IMR-90 (cell line): Measurements from ENCODE around the gene CFAP299. TPM values are rescaled to one million over a fixed set of nuclear protein-coding genes. Genes with fewer than 3 reads are reported as not detected.

ENCODE experiments used
- ATAC-seq: fragments of 200-7000 bp; cut with Tn5 transposase; 2 replicates; pipeline ENCODE4 v1.9.1; 2020; ENCODE audit warnings: low read depth, mild to moderate bottlenecking, moderate library complexity
- BruUV-seq: library from RNA; stranded (reverse); fragments of 400-500 nt; replicated peaks from 2 replicates; lab custom pipeline; 2021; lab: Mats Ljungman, UMichigan
- CTCF ChIA-PET: fragments of 300-600 bp; formaldehyde crosslinking; extraction: SDS; loops from one replicate; lab custom pipeline; 2021; ENCODE audit warnings: antibody characterized with exemption; lab: Yijun Ruan, JAX
- POLR2A ChIA-PET: fragments of 300-600 bp; sonication (Branson Sonifier 250); formaldehyde crosslinking; loops from one replicate; lab custom pipeline; 2022; ENCODE audit warnings: antibody characterized with exemption; ENCODE audit not compliant: unreplicated experiment; lab: Charles Lee
- DNase-seq: peaks from one replicate; pipeline ENCODE4 v3.0.0; 2013
- H2AFZ ChIP-seq: replicated peaks from 2 replicates; pipeline ENCODE3; 2013; ENCODE audit warnings: low read length, mild to moderate bottlenecking; ENCODE audit not compliant: poor library complexity
- H2AK5ac ChIP-seq: 2 replicates; pipeline ENCODE4 v1.6.1; 2013; ENCODE audit warnings: low read depth, low read length, inconsistent platforms
- H2AK9ac ChIP-seq: replicated peaks from 2 replicates; pipeline ENCODE3; 2013; ENCODE audit warnings: mild to moderate bottlenecking, low read depth, low read length, moderate library complexity; ENCODE audit not compliant: poor library complexity
- H2BK120ac ChIP-seq: 2 replicates; pipeline ENCODE4 v1.6.1; 2013; ENCODE audit warnings: low read depth, low read length, inconsistent platforms
- H2BK15ac ChIP-seq: 3 replicates; pipeline ENCODE4 v1.6.1; 2013; ENCODE audit warnings: low read depth, low read length, inconsistent platforms
- H2BK20ac ChIP-seq: 2 replicates; pipeline ENCODE4 v1.6.1; 2013; ENCODE audit warnings: low read depth, mild to moderate bottlenecking, inconsistent platforms, low read length, moderate library complexity
- H2BK5ac ChIP-seq: 2 replicates; pipeline ENCODE4 v1.6.1; 2013; ENCODE audit warnings: mild to moderate bottlenecking, low read depth, low read length, inconsistent platforms; ENCODE audit not compliant: poor library complexity, severe bottlenecking
- H3K14ac ChIP-seq: replicated peaks from 2 replicates; pipeline ENCODE4 v1.6.1; 2013; ENCODE audit warnings: low read depth, low read length, inconsistent platforms
- H3K18ac ChIP-seq: 2 replicates; pipeline ENCODE4 v1.6.1; 2013; ENCODE audit warnings: low read depth, low read length, control low read depth
- H3K23ac ChIP-seq: 2 replicates; pipeline ENCODE4 v1.6.1; 2013; ENCODE audit warnings: low read depth, low read length, inconsistent platforms
- H3K27ac ChIP-seq: 2 replicates; pipeline ENCODE4 v1.5.1; 2013; ENCODE audit warnings: mild to moderate bottlenecking, control low read depth, low read length; ENCODE audit not compliant: insufficient read depth
- H3K27me3 ChIP-seq: 2 replicates; pipeline ENCODE4 v1.6.1; 2013; ENCODE audit warnings: low read length; ENCODE audit not compliant: control insufficient read depth, insufficient read depth
- H3K36me3 ChIP-seq: 2 replicates; pipeline ENCODE4 v1.6.1; 2013; ENCODE audit warnings: low read length, mixed read lengths; ENCODE audit not compliant: control insufficient read depth, insufficient read depth
- H3K4ac ChIP-seq: 2 replicates; pipeline ENCODE4 v1.6.1; 2013; ENCODE audit warnings: low read depth, low read length, inconsistent platforms
- H3K4me1 ChIP-seq: 2 replicates; pipeline ENCODE4 v1.6.1; 2013; ENCODE audit warnings: low read length, mixed read lengths; ENCODE audit not compliant: control insufficient read depth, insufficient read depth
- H3K4me2 ChIP-seq: 2 replicates; pipeline ENCODE4 v1.6.1; 2013; ENCODE audit warnings: low read depth, mild to moderate bottlenecking, control low read depth, low read length, moderate library complexity
- H3K4me3 ChIP-seq: 2 replicates; pipeline ENCODE4 v1.5.1; 2013; ENCODE audit warnings: low read depth, mild to moderate bottlenecking, control low read depth, low read length, moderate library complexity; ENCODE audit not compliant: insufficient read depth
- H3K56ac ChIP-seq: 2 replicates; pipeline ENCODE4 v1.6.1; 2013; ENCODE audit warnings: low read length, inconsistent platforms; ENCODE audit not compliant: insufficient read depth; ENCODE audit errors: extremely low read depth
- H3K79me1 ChIP-seq, 2 experiments: 2 replicates each; pipeline ENCODE4 v1.6.1; 2013; ENCODE audit warnings: low read length in 2 of 2, inconsistent platforms in 1 of 2, low read depth in 1 of 2
- H3K9ac ChIP-seq: 2 replicates; pipeline ENCODE4 v1.6.1; 2013; ENCODE audit warnings: low read depth, low read length, control low read depth
- H3K9me1 ChIP-seq: 2 replicates; pipeline ENCODE4 v1.6.1; 2013; ENCODE audit warnings: low read length, inconsistent platforms; ENCODE audit not compliant: insufficient read depth
- H3K9me3 ChIP-seq: 2 replicates; pipeline ENCODE4 v1.6.1; 2013; ENCODE audit warnings: low read length; ENCODE audit not compliant: control insufficient read depth, insufficient read depth
- H4K20me1 ChIP-seq: 2 replicates; pipeline ENCODE4 v1.6.1; 2013; ENCODE audit warnings: low read length, inconsistent platforms; ENCODE audit not compliant: insufficient read depth
- H4K5ac ChIP-seq: 2 replicates; pipeline ENCODE4 v1.6.1; 2013; ENCODE audit warnings: mild to moderate bottlenecking, low read depth, low read length, control low read depth
- H4K8ac ChIP-seq, 2 experiments: 2 replicates each; pipeline ENCODE4 v1.6.1; 2013; ENCODE audit warnings: low read depth in 2 of 2, low read length in 2 of 2, control low read depth in 1 of 2, inconsistent platforms in 1 of 2
- H4K91ac ChIP-seq: 2 replicates; pipeline ENCODE4 v1.6.1; 2013; ENCODE audit warnings: low read depth, low read length, inconsistent platforms; ENCODE audit not compliant: insufficient read depth
- BHLHE40 ChIP-seq: fragments of 150-350 bp; IDR thresholded peaks from 2 replicates; pipeline ENCODE4 v1.6.1; 2016; ENCODE audit warnings: mild to moderate bottlenecking, low read depth, low read length
- CEBPB ChIP-seq: IDR thresholded peaks from 2 replicates; pipeline ENCODE4 v1.6.1; 2012; ENCODE audit warnings: low read depth, low read length, improper control_type of control experiment
- CHD1 ChIP-seq: IDR thresholded peaks from 2 replicates; pipeline ENCODE4 v1.6.1; 2012; ENCODE audit warnings: low read depth, low read length, improper control_type of control experiment
- CTCF ChIP-seq: conservative IDR thresholded peaks from 2 replicates; pipeline ENCODE4 v1.5.1; 2012; ENCODE audit warnings: mild to moderate bottlenecking, low read depth, low read length, improper control_type of control experiment
- ELK1 ChIP-seq: fragments of 150-350 bp; IDR thresholded peaks from 2 replicates; pipeline ENCODE4 v1.6.1; 2016; ENCODE audit warnings: low read depth, mild to moderate bottlenecking, low read length, moderate library complexity, borderline replicate concordance
- FOS ChIP-seq: fragments of 150-350 bp; IDR thresholded peaks from 2 replicates; pipeline ENCODE4 v1.6.1; 2016; ENCODE audit warnings: low read depth, low read length
- MAFK ChIP-seq: IDR thresholded peaks from 2 replicates; pipeline ENCODE4 v1.6.1; 2012; ENCODE audit warnings: low read depth, low read length, improper control_type of control experiment
- MAZ ChIP-seq: IDR thresholded peaks from 2 replicates; pipeline ENCODE4 v1.6.1; 2012; ENCODE audit warnings: low read depth, mild to moderate bottlenecking, low read length, improper control_type of control experiment, moderate library complexity, borderline replicate concordance
- MXI1 ChIP-seq: IDR thresholded peaks from 2 replicates; pipeline ENCODE4 v1.6.1; 2012; ENCODE audit warnings: low read depth, mild to moderate bottlenecking, low read length, moderate library complexity, borderline replicate concordance
- NFE2L2 ChIP-seq: fragments of 150-350 bp; IDR thresholded peaks from 2 replicates; pipeline ENCODE4 v1.6.1; 2016; ENCODE audit warnings: low read depth, mild to moderate bottlenecking, low read length
- POLR2A ChIP-seq: IDR thresholded peaks from 2 replicates; pipeline ENCODE4 v1.6.1; 2012; ENCODE audit warnings: mild to moderate bottlenecking, low read depth, low read length
- RAD21 ChIP-seq: IDR thresholded peaks from 2 replicates; pipeline ENCODE4 v1.6.1; 2012; ENCODE audit warnings: low read length, improper control_type of control experiment
- RCOR1 ChIP-seq: IDR thresholded peaks from 2 replicates; pipeline ENCODE4 v1.6.1; 2012; ENCODE audit warnings: mild to moderate bottlenecking, low read length, improper control_type of control experiment; ENCODE audit not compliant: insufficient replicate concordance
- RFX5 ChIP-seq: IDR thresholded peaks from 2 replicates; pipeline ENCODE4 v1.8.0; 2012; ENCODE audit warnings: low read depth, mild to moderate bottlenecking, low read length, moderate library complexity
- SMC3 ChIP-seq: fragments of 150-350 bp; IDR thresholded peaks from 2 replicates; pipeline ENCODE4 v1.6.1; 2016; ENCODE audit warnings: low read depth, mild to moderate bottlenecking, antibody characterized with exemption, low read length, moderate library complexity
- USF2 ChIP-seq: fragments of 150-350 bp; IDR thresholded peaks from 2 replicates; pipeline ENCODE4 v1.6.1; 2017; ENCODE audit warnings: mild to moderate bottlenecking, antibody characterized with exemption, low read length, low read depth
- WGBS, 2 experiments: methylation state at CpG; one replicate each; pipeline versions ENCODE4 v1.1.5 to v1.1.7; 2013; ENCODE audit warnings: missing lambda C conversion rate in 2 of 2; ENCODE audit not compliant: insufficient read length in 1 of 2; ENCODE audit errors: extremely low coverage in 2 of 2; 5-methylcytosine and 5-hydroxymethylcytosine counted together
- dilution Hi-C: fragments of 300-500 bp; cut with HindIII; formaldehyde crosslinking; loops from one replicate; pipeline ENCODE4 v1.14.3; 2018; ENCODE audit warnings: low sequenced_read_pairs; ENCODE audit not compliant: unreplicated experiment
- in situ Hi-C: fragments of 300-500 bp; cut with MboI; formaldehyde crosslinking; loops from 3 replicates; pipeline ENCODE4 v1.14.3; 2019; ENCODE audit warnings: low sequenced_read_pairs, inconsistent platforms, mixed read lengths
- intact Hi-C: fragments of 100-400 bp; cut with micrococcal nuclease; formaldehyde crosslinking; loops from 2 replicates; pipeline ENCODE4 v1.10.0; 2022
- polyA plus RNA-seq, 3 experiments: library from polyadenylated mRNA; depleted of rRNA; stranded (reverse); fragments of >200 nt; gene quantifications; 2 replicates each; pipeline ENCODE4 v1.2.3, GENCODE V29; 2012; ENCODE audit warnings: low replicate concordance in 1 of 3
- total RNA-seq: library from RNA; depleted of rRNA; stranded (reverse); fragments of >200 nt; gene quantifications from 2 replicates; pipeline ENCODE4 v1.2.3, GENCODE V29; 2012

The CFAP299 gene
- total and polyA plus RNA-seq, 2 of the 4 experiments (the other 2 are of a cell fraction) = 1.0 to 1.1 TPM

- no peaks in the 10 kb centered on the region for H3K79me1 ChIP-seq
- H2BK15ac ChIP-seq = no peak overlapping the region
- no peak overlapping the region for H3K4ac ChIP-seq
- H3K4me1 ChIP-seq = no peaks in the 10 kb centered on the region
- no peak overlapping the region for H3K23ac ChIP-seq
- peak overlapping the region; percentile 62; the same call in 1 of the 2 replicates for H3K4me2 ChIP-seq
- no peak overlapping the region for H3K14ac ChIP-seq
- TF ChIP-seq POLR2A (no peak), MXI1 (no peak), RAD21 (no peak), RCOR1 (no peak), ELK1 (no peak), MAZ (no peak), NFE2L2 (no peak), MAFK (no peak), USF2 (no peak), CTCF (no peak), SMC3 (no peak), FOS (no peak), RFX5 (no peak), BHLHE40 (no peak), CEBPB (no peak), CHD1 (no peak)
- H4K91ac ChIP-seq = no peak overlapping the region
- ChIA-PET POLR2A (no interaction called here), CTCF (no interaction called here)
- no peak overlapping the region for H4K8ac ChIP-seq
- H2AFZ ChIP-seq = no peak overlapping the region
- no peak overlapping the region for H3K4me3 ChIP-seq
- H4K5ac ChIP-seq = no peak overlapping the region
- H4K20me1 ChIP-seq = no peaks in the 10 kb centered on the region
- H3K9me3 ChIP-seq = no peaks in the 10 kb centered on the region
- no peak overlapping the region for H2BK5ac ChIP-seq
- H2BK120ac ChIP-seq = no peak overlapping the region
- DNase-seq (peak; percentile 50), ATAC-seq (peak; percentile 67)
- no peak overlapping the region for H3K27ac ChIP-seq
- intact Hi-C loops = loop anchor here (2.0 kb wide), 1 partner anchor 38 kb away; no protein-coding TSS in a partner anchor
- H3K18ac ChIP-seq = peak overlapping the region; percentile 76; the same call in 1 of the 2 replicates
- H3K9ac ChIP-seq = no peak overlapping the region
- in situ Hi-C loops = no loop called here
- no peak overlapping the region for H3K56ac ChIP-seq
- H2AK5ac ChIP-seq = no peak overlapping the region
- dilution Hi-C loops = no loop called here
- no peaks in the 10 kb centered on the region for H3K36me3 ChIP-seq
- no peak overlapping the region for H2AK9ac ChIP-seq
- WGBS, 2 experiments = no CpG with 5 or more reads among the region's 2 CpGs
- H3K27me3 ChIP-seq = no peaks in the 10 kb centered on the region
- H2BK20ac ChIP-seq = no peak overlapping the region
- H3K9me1 ChIP-seq = no peaks in the 10 kb centered on the region
- no TSS peak for BruUV-seq
Measured at GRCh38 chr4:80484712-80485111, 149.2 kb downstream of the CFAP299 start.
